ENCODE results near the gene ACTRT2. TPM values are rescaled to one million over a fixed set of nuclear protein-coding genes. Genes with fewer than 3 reads are reported as not detected.

Gene ACTRT2
- total and polyA plus RNA-seq, 2 of the 8 experiments (the other 6 are each of a cell fraction or from before 2014, with no cell fraction given): not detected

- ChIA-PET CTCF (ENCODE audit: partially characterized antibody) (no interaction called here), POLR2A (ENCODE audit: partially characterized antibody) (no interaction called here)
- H3K27me3 ChIP-seq (replicated peaks in 1 of 4; ENCODE audit: control insufficient read depth in 3 of 4, extremely low read depth in 1 of 4, insufficient read depth in 3 of 4, low read length in 3 of 4): no peaks in the 10 kb centered on the region
- no peak overlapping the region for H2BK120ac ChIP-seq (replicated peaks; ENCODE audit: low read depth, low read length)
- no peak overlapping the region for H2BK5ac ChIP-seq (ENCODE audit: low read depth, low read length)
- no peak overlapping the region for H2AFZ ChIP-seq (ENCODE audit: low read length)
- H3K23ac ChIP-seq (ENCODE audit: insufficient read length): no peak overlapping the region
- no peak for FAIRE-seq
- H3K4me2 ChIP-seq (ENCODE audit: insufficient read depth in 1 of 2, low read depth in 2 of 2, low read length in 2 of 2): no peak overlapping the region
- TF ChIP-seq POLR2AphosphoS5 (IDR thresholded peaks at IDR 0.05; ENCODE audit: low read depth, low read length) (no peak), EGR1 (IDR thresholded peaks at IDR 0.05; ENCODE audit: borderline replicate concordance, low read depth, low read length) (no peak), MAFK (IDR thresholded peaks at IDR 0.05; ENCODE audit: low read depth, low read length) (no peak), SP4 (IDR thresholded peaks at IDR 0.05; ENCODE audit: low read length) (no peak), KDM1A (IDR thresholded peaks at IDR 0.05; ENCODE audit: borderline replicate concordance, low read length) (no peak), SUZ12 (IDR thresholded peaks at IDR 0.05; ENCODE audit: low read length) (no peak), JUND (IDR thresholded peaks at IDR 0.05; ENCODE audit: low read length) (no peak), SRF (IDR thresholded peaks at IDR 0.05; ENCODE audit: low read depth, low read length) (no peak), SP1 (IDR thresholded peaks at IDR 0.05; ENCODE audit: low read depth, low read length) (no peak)
- H2AK5ac ChIP-seq (ENCODE audit: low read depth, low read length): no peak overlapping the region
- no peak overlapping the region for H3K4me3 ChIP-seq (ENCODE audit: extremely low read depth in 1 of 4, insufficient read depth in 2 of 4, low read depth in 3 of 4, low read length in 4 of 4)
- H3K9me3 ChIP-seq (ENCODE audit: insufficient read depth in 2 of 2, low read depth in 1 of 2, low read length in 1 of 2): peaks cover 39 to 64% of the 10 kb centered on the region in 2 experiments
- no peaks in the 10 kb centered on the region for H3K79me1 ChIP-seq (ENCODE audit: low read depth, low read length)
- no peak overlapping the region for H4K91ac ChIP-seq (replicated peaks; ENCODE audit: insufficient read length, low read length)
- H4K20me1 ChIP-seq (replicated peaks in 1 of 2; ENCODE audit: control insufficient read depth in 1 of 2, insufficient read depth in 2 of 2, low read length in 2 of 2): peaks cover 0 to 6% of the 10 kb centered on the region in 2 experiments
- H3K4ac ChIP-seq (replicated peaks; ENCODE audit: insufficient read length, low read depth, low read length): no peak overlapping the region
- no peaks in the 10 kb centered on the region for H3K4me1 ChIP-seq (replicated peaks in 1 of 4; ENCODE audit: control insufficient read depth in 3 of 4, insufficient read depth in 4 of 4, low read length in 3 of 4)
- H3K14ac ChIP-seq (ENCODE audit: insufficient read length): no peak overlapping the region
- no peaks in the 10 kb centered on the region for H3K79me2 ChIP-seq (ENCODE audit: control insufficient read depth in 1 of 2, insufficient read depth in 2 of 2, low read length in 2 of 2)
- H4K5ac ChIP-seq (ENCODE audit: insufficient read length, low read depth, low read length): no peak overlapping the region
- no peak overlapping the region for H4K8ac ChIP-seq (ENCODE audit: extremely low read depth, insufficient read depth, low read length)
- no peak for DNase-seq (ENCODE audit: low read depth in 1 of 2, low spot score in 2 of 2)
- no peak overlapping the region for H2BK12ac ChIP-seq (ENCODE audit: low read depth, low read length)
- H3K27ac ChIP-seq (ENCODE audit: low read depth, low read length): no peak overlapping the region
- no peak overlapping the region for H2BK20ac ChIP-seq (ENCODE audit: low read length)
- no peak overlapping the region for H3K56ac ChIP-seq (replicated peaks; ENCODE audit: insufficient read length, low read depth, low read length)
- no peaks in the 10 kb centered on the region for H3K36me3 ChIP-seq (ENCODE audit: control insufficient read depth in 2 of 4, insufficient read depth in 4 of 4, low read length in 3 of 4)
- no peak overlapping the region for H3K9ac ChIP-seq (replicated peaks in 1 of 4; ENCODE audit: extremely low read depth in 1 of 4, low read depth in 3 of 4, low read length in 3 of 4)
- no peak overlapping the region for H3K18ac ChIP-seq (ENCODE audit: extremely low read depth, low read length)
- H3K23me2 ChIP-seq (ENCODE audit: low read depth, low read length): peaks cover 14% of the 10 kb centered on the region; the same call in 1 of the 2 replicates
- no peak overlapping the region for H2BK15ac ChIP-seq (ENCODE audit: low read length)
Measured at GRCh38 chr1:3050603-3051002, 29.3 kb downstream of the ACTRT2 start.

All from H1 (cell line).